NCI-H69 (cell line): ENCODE results near the gene SUMO2.
A peak's percentile ranks its signal among the peaks of the same experiment; 100 is the strongest.
"Not testable (repeated sequence)": the region's sequence is repeated elsewhere in the genome, so short reads cannot be mapped to it uniquely, and the experiment has no call there.

Experiments
- DNase-seq: peaks from one replicate; lab custom pipeline; 2025; lab: John Stamatoyannopoulos, UW

SUMO2 gene

DNA sequence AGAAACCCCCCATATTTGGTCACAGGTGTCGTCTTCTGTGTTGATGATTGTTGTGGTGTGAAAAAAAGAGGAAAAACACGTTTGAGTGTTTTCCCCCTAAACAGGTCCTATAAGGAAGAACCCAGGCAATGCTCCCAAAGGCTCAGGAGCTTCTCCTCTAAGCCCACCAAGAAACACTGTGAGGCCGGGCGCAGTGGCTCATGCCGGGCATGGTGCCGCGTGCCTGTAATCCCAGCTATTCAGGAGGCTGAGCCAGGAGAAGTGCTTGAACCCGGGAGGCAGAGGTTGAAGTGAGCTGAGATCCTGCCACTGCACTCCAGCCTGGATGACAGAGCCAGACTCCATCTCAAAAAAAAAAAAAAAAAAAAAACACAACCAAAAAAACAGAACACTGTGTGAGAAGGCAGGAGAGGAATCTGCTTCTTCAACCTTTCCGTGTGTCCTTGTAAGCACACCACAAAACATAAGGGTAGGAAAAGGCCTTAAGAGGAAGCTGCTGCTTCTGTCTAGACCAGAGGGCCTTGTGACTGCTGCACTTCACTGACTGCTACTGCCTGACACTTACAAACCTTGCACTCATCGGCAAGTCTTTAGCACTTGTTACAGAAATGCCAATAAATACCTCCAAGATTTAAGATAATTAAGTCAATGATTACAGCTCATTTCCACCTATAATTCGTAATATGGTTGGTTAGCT, 37.8 kb downstream of the SUMO2 start:
- DNase-seq: no peak

DNA sequence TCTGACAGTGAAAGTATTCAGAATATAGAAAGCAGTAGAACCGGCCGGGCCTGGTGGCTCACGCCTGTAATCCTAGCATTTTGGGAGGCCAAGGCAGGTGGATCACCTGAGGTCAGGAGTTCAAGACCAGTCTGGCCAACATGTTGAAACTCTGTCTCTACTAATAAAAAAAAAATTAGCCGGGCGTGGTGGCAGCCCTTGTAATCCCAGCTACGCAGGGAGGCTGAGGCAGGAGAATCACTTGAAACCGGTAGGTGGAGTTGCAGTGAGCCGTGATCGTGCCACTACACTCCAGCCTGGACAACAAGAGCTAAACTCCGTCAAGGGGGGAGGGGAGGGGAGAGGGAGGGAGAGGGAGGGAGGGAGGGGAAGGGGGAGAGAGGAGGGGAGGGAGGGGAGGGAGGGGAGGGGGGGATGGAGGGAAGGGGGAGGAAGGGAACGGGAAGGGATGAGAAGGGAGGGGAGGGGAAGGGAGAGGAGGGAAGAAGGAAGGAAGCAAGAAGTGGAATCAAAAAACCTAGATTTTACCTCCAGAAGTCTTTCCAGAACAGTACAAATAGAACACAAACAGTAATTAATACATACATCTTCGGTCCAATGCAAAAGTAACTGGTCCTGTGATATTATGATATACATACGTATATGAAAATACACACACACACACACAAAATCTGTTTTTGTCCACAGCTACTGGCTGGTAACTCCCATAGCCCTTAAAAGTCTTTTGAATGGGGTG, 40.4 kb downstream of the SUMO2 start:
- no peak for DNase-seq

DNA sequence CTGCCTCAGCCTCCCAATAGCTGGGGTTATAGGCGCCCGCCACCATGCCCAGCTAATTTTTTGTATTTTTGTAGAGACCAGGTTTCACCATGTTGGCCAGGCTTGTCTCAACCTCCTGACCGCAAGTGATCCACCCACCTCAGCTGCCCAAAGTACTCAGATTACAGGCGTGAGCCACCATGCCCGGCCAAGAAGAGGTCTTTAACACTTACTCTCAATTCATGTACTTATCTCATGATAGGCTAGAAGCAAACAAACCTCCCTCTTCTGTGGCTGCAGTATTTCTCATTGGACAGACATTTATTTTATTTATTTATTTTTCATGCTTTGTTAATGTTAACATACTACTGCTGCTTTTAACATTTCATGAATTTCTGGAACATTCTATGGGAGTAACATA, 44.2 kb downstream of the SUMO2 start:
- no peak for DNase-seq

DNA sequence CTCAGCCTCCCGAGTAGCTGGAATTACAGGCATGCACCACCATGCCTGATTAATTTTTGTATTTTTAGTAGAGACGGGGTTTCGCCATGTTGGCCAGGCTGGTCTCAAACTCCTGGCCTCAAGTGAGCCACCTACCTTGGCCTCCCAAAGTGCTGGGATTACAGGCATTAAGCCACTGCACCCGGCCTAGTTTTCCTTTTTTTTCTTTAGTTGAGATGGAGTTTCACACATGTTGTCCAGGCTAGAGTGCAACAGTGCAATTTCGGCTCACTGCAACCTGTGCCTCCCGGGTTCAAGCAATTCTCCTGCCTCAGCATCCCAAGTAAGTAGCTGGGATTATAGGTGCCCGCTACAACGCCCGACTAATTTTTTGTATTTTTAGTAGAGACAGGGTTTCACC, 45.0 kb downstream of the SUMO2 start:
- not testable (repeated sequence) for DNase-seq

DNA sequence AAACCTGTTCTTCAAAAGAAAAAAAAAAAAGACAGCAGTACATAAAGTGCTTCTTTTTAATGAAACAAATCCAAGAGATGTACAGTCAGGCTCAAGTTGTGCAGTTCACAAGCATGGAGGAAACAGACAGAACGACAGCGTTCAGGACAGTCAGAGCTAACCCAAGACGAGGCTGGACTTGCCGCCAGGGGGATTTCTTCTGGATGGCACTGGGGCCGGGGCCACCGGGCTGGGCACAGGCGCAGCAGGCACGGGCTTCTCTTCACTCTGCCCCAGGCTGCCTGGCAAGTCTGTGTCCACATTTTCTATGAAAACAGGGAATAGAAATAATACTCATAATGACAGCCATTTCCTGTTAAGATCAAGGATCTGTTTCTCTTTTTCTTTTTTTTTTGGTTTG, 46.8 kb downstream of the SUMO2 start:
- DNase-seq: no peak

DNA sequence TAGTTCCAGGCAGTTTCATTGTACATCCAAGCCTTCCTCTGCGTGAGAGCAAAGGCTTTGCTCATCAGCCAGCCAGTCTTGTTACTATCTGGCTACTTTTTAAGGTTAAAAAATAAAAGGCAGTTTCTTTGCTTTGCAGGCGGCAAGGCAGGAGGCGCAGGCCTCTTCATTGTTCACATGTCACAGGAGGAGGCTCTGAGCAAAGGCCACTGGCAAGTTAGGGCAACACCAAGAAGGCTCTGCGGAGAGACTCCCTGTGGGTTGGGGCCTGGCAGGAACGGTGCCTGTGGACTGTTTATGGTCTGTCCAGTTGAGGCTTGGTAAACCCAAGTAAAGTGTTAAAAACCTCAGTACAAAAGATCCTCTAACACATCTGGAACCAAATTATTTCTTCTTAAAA, 47.3 kb downstream of the SUMO2 start:
- DNase-seq: no peak

DNA sequence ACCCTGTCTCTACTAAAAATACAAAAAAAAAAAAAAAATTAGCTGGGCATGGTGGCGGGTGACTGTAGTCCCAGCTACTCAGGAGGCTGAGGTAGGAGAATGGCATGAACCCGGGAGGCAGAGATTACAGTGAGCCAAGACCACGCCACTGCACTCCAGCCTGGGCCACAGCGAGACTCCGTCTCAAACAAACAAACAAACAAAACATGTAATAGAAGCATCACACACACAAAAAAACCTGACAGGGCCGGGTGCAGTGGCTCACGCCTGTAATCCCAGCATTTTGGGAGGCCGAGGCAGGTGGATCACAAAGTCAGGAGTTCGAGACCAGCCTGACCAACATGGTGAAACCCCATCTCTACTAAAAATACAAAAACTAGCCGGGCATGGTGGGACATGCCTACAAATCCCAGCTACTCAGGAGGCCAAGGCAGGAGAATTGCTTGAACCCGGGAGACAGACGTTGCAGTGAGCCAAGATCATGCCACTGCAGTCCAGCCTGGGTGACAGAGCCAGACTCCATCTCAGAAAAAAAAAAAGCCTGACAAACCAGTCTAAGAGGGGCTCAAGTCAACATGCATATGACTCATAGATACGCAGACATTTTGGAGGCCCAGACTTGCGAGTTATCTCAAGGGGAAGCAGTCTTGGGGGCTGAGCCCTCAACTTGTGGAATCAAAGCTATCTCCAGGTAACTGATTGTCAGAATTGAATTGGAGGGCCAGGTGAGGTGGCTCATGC, 49.0 kb downstream of the SUMO2 start:
- DNase-seq: not testable (repeated sequence)

DNA sequence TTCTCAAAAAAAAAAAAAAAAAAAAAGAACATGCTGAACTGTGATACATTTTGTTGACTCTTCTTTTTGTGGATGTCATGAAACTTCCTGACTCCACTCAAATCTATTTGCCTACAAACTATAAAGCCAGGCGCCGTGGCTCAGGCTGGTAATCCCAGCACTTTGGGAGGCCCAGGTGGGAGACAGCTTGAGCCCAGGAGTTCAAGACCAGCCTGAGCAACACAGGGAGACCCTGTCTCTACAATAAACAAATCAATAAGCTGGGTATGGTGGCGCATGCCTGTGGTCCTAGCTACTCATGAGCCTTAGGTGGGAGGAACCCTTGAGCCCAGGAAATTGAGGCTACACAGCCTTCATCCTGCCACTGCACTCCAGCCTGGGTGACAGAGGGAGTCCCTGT, 49.8 kb downstream of the SUMO2 start:
- no peak for DNase-seq

DNA sequence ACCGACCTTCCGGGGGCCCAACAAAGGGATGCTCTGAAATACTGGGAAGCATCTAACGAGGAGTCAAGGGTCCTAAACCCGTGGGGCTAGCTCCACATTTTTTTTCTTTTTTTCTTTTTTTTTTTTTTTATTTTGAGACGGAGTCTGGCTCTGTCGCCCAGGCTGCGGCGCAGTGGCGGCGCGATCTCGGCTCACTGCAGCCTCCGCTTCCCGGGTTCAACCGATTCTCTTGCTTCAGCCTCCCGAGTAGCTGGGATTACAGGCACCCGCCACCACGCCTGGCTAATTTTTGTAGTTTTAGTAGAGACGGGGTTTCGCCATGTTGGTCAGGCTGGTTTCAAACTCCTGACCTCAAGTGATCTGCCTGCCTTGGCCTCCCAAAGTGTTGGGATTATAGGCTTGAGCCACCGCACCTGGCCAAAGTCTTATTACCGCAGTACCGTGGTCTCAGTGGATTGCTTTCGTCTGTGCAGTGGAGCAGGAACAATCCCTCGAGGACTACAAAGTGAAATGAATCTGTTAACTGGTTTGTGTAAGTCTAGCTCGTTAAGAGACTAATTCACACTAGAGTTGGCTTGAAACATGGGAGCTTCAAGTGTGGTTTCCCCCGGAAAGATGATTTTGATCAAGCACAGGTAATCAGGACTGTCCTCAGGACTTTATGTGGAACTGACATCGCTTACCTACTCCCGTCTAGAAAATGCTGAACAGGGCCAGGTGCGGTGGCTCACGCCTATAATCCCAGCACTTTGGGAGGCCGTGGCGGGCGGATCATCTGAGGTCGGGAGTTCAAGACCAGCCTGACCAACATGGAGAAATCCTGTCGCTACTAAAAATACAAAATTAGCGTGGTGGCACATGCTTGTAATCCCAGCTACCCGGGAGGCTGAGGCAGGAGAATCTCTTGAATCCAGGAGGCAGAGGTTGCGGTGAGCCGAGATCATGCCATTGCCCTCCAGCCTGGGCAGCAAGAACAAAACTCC, 50.5 kb downstream of the SUMO2 start:
- DNase-seq: peak; percentile 43

DNA sequence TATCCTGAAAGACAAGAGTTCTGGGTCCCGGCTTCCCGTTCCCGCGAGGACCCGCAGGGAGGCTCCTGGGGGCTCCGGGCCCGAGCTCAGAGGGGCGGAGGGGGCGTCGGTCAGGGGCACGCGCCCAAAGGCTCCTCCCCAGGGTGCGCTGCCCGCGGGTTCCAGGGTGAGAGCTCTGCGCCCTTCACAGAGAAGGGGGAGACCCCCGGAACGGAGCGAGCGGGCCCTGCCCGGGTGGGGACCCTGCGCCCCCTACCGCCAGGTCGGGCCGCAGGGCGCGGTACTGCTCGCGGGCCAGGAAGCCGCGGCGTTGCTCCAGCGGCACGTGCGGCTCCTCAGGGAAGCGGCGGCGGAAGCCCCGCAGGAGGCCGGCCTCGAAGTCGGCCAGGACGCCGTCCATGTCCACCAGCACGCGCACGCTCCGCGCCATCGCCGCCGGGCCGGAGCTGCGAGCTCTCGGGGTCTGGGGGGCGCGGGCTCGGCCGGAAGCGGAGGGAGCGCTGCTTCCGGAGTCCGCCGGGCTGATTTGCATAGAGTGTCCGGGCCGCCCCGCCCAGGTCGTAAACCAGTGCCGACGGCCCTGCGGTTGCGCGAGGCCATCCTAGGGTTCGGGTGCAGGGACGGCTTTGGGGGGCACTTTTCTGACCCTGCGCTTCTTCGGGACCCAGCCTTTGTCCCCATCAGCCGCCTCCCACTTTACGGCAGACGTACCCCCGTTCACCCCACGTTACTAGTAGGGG, 51.3 kb downstream of the SUMO2 start, which contains the start of gene NT5C:
TSS of gene NT5C (minus strand) at position 465 of the 740 bp plus-strand sequence. CDS start at position 430, 35 bp downstream.
- peak; percentile 94 for DNase-seq

DNA sequence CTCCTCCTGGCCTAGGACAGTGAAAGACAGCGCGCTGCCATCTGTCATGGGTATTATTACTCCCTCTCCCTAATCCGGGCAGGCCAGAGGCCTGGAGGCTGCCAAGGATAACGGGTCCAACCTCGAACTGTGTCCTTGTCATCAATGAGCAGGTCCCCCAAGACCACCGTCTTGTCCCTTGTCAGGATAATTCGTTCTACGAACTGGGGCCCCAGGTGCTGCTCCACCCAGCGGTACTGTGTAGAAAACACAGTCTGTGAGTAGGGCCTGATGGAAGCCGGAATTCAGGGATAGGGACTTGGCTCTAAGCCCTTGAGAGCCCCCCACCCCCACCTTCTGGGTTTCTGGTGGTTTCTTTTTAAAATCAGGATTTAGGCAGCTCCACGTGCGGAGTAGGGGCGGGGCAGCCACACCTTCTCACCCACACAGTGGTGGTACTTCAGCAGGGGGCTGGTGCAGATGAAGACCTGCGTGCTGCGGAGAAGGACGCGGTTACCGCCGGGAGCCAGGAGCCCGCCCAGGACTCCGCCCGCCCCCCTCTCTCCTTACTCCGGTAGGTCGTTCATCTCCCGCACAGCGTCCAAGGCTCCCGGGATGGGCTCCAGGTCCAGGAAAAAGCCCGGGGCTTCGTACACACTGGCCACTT, 52.0 kb downstream of the SUMO2 start:
- DNase-seq: peak; percentile 80

DNA sequence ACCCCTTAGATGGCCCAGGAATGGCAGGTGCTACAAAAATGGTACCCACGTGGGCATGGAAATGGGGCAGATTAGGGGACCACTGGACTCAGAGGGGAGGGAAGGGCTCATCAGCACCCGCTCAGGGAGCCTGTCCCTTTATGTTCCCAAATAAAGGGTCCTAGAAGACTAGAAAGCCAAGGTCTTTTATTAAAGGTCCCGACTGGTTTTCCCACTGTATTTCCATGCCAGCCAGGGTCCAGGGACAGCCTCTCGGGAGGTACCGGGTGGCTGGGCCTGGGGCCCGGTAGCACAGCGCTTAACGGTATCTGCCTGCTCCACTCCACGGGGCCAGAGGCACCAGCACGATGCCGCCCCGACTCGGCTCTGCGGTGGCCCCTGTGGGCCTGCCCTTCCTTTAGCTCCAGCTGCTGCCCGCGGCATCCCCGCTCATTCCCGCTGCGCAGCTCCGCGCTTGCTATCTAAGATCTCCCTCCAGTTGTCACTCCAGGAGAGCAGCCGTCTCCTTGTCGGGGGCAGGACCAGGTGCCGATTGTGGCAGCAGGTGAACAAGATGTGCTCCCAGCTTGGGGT, 52.6 kb downstream of the SUMO2 start:
- DNase-seq: no peak

DNA sequence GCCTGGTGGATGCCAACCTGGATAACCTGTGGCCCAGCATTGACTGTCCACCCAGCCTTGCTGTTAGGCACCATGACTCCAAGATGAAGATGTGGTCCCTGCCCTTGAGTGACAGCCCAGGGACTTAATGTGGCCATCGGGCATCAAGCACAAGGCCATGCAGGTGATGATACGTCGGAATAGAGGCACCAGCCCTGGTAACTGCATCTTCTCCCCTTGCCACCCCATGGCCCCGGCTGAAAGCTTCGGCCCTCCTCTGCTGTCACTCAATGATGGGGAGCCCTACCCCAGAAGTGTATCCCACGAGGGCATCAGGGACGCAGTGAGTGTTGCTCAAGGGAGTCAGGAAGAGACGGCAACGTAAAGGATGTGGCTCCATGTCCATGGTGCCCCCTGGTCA, 53.2 kb downstream of the SUMO2 start:
- DNase-seq: no peak

DNA sequence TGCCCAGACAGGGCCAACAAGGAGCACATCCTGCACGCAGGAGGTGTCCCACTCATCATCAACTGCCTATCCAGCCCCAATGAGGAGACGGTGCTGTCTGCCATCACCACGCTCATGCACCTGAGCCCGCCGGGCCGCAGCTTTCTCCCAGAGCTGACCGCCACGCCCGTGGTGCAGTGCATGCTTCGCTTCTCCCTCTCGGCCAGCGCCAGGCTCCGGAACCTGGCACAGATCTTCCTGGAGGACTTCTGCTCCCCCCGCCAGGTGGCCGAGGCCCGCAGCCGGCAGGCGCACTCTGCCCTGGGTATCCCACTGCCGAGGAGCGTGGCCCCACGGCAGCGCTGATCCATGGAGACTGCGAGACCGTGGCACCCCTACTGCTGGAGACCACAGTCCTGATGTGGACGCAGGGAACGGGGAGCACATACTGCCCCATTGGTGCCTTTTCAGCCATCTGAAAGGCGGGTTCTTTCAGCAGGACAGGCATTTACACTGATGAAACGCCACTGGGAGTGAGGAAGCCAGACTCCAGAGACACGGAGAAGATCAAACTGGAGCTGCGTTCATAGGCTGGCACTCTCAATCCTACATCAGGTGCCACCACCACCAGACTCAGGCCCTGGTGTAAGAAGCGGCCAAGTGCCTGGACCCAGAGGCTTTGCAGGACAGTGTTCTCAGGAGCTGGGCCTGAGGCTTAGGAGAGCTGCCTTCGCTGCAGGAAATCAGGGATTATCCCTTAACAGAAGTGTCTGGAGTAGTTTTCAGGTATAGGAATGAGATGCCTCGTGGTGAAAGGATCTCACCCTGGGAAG, 53.9 kb downstream of the SUMO2 start:
- no peak for DNase-seq

DNA sequence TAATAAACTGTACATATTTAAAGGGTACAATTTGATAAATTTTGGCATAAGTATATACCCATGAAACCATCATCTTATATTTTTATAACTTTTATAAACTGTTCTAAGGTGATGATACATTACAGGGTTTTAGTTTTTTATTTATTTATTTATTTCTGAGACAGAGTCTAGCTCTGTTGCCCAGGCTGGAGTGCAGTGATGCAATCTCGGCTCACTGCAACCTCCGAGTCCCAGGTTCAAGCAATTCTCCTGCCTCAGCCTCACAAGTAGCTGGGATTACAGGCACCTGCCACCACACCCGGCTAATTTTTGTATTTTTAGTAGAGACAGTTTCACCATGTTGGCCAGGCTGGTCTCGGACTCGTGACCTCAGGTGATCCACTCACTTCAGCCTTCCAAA, 54.8 kb downstream of the SUMO2 start:
- DNase-seq: not testable (repeated sequence)

DNA sequence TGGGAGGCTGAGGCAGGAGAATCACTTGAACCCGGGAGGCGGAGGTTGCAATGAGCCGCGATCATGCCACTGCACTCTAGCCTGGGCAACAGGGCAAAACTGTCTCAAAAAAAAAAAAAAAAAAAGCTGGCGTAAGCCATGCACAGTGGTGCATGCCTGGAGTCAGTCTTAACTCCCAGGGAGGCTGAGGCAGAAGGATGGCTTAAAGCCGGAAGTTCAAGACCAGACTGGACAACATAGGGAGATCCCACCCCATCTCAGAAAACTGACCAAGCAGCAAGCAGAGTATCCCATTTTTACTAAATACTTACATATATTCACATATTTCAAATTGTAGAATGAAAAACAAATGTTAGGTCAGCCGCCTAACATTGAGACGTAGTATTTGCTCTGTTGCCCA, 55.8 kb downstream of the SUMO2 start:
- no peak for DNase-seq

DNA sequence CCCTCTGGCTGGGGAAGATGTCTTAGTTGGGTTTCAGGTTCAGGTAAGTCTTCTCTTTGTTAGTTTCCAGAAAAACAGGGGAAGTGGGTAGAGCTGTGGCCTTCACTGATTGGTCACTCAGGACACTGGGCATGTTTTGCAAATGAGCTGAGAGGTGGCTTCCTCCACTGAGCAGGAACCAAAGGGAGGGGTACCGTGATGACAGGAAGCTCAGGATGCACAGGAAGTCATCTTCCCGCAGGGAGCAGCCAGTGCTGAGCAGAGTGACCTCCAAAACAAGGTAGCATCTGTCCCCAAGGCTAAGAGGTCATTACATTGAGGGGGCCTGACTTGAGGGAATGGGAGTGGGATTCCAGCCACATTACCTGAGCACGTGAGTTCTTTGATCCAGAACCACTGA, 56.8 kb downstream of the SUMO2 start:
- no peak for DNase-seq

DNA sequence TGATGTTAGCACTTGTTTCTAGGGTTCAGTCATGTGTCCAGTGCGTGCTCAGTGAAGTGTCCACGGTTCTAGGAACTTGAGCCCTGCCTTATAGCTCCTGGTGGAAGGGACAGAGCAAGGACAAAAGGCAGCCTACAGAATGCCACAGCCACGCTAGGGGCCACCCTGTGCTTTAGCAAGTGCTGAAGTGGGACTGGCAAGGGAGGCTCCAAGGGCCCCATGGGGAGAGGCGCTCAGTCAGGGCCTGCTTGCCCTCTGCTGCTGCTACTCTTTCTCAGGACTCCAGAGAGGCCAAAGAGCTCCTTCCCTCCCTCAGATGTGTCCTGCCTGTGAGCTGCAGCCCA, 58.0 kb downstream of the SUMO2 start:
- DNase-seq: no peak

DNA sequence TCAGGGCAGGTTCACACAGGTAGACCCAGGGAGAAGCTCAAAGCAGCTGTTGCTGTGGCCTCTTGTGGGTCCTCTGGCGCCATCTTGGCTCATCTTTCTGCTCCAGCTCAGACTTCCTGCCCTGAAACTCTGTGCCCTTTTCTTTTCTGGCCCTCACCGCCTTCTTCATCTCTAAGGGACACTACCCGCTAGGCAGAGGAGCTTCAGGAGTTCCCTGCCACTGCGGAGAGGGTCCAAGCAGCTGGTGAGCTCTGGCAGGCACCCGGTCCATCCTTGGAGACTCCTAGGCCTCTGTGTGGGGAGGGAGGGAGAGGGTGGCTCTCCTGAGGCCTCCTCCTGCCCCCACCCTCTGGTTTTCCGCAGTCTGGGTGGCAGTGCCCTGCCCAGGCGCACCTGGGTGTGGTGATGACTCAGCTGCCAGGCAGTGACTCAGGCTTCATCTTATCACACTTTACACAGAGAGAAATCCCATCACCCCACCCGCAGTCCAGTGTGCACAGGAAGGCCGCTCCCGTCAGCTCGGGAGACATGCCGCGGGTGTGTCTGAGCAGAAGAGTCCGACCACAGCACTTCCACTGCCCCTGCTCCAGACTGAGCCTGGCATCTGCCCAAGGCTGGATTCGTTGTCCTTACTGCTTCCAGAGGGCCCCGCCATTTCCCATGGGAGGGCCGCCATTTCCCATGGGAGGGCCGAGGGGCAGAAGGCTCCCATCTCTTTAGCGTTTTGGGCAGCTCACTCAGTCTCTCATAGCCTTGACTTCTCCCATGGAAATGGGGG, 58.5 kb downstream of the SUMO2 start:
- DNase-seq: peak; percentile 81
